DMS79 (cell line): ENCODE data around the gene IL26.
A peak's percentile ranks its signal among the peaks of the same experiment; 100 is the strongest.
"Not testable (repeated sequence)": the region's sequence is repeated elsewhere in the genome, so short reads cannot be mapped to it uniquely, and the experiment has no call there.

Source experiments
- DNase-seq: peaks from one replicate; lab custom pipeline; 2025; lab: John Stamatoyannopoulos, UW

The IL26 gene

GRCh38 chr12:68240079-68240478 lies 14.5 kb upstream of the IL26 start:
- DNase-seq = no peak

GRCh38 chr12:68239309-68239982 lies 13.8 kb upstream of the IL26 start:
- DNase-seq = no peak

- no peak for DNase-seq
Observed at GRCh38 chr12:68237619-68238018, 12.0 kb upstream of the IL26 start.

- no peak for DNase-seq
Observed at GRCh38 chr12:68237078-68237477, 11.5 kb upstream of the IL26 start.

GRCh38 chr12:68236421-68237059 lies 10.9 kb upstream of the IL26 start:
- DNase-seq = peak; percentile 18

GRCh38 chr12:68235576-68235975 lies 10.0 kb upstream of the IL26 start:
- DNase-seq = no peak

- no peak for DNase-seq
Observed at GRCh38 chr12:68234140-68234539, 8.5 kb upstream of the IL26 start.

- DNase-seq = no peak
Observed at GRCh38 chr12:68233498-68233897, 7.9 kb upstream of the IL26 start.

- DNase-seq = no peak
Observed at GRCh38 chr12:68231691-68232090, 6.1 kb upstream of the IL26 start.

- DNase-seq = no peak
Observed at GRCh38 chr12:68231229-68231628, 5.6 kb upstream of the IL26 start.

GRCh38 chr12:68229956-68230355 lies 4.3 kb upstream of the IL26 start:
- no peak for DNase-seq

- no peak for DNase-seq
Observed at GRCh38 chr12:68227356-68227755, 1.7 kb upstream of the IL26 start.

- DNase-seq = no peak
Observed at GRCh38 chr12:68224613-68225285, 861 bp downstream of the IL26 start.

GRCh38 chr12:68223067-68223747 lies 2.4 kb downstream of the IL26 start:
- no peak for DNase-seq

GRCh38 chr12:68222326-68222725 lies 3.3 kb downstream of the IL26 start:
- peak; percentile 33 for DNase-seq

- no peak for DNase-seq
Observed at GRCh38 chr12:68221497-68221896, 4.1 kb downstream of the IL26 start.

- DNase-seq = no peak
Observed at GRCh38 chr12:68210875-68211274, 14.7 kb downstream of the IL26 start.

GRCh38 chr12:68209048-68209728 lies 16.4 kb downstream of the IL26 start:
- DNase-seq = not testable (repeated sequence)

GRCh38 chr12:68207276-68207675 lies 18.3 kb downstream of the IL26 start:
- no peak for DNase-seq

- no peak for DNase-seq
Observed at GRCh38 chr12:68206446-68206845, 19.2 kb downstream of the IL26 start.

GRCh38 chr12:68203460-68203875 lies 22.1 kb downstream of the IL26 start:
- no peak for DNase-seq

- DNase-seq = no peak
Observed at GRCh38 chr12:68200854-68201253, 24.8 kb downstream of the IL26 start.
